Measurements from ENCODE around the gene TDRD9. TPM values are rescaled to one million over a fixed set of nuclear protein-coding genes. Genes with fewer than 3 reads are reported as not detected.

The TDRD9 gene
- total and polyA plus RNA-seq, 2 of the 4 experiments (the other 2 are of a cell fraction): 0.07 to 0.18 TPM

- DNase-seq (no peak), ATAC-seq (ENCODE audit: low read depth) (no peak)
- peaks cover 4% of the 10 kb centered on the region for H3K27me3 ChIP-seq (ENCODE audit: control insufficient read depth, insufficient read depth, low read length)
- in situ Hi-C loops (cut with MboI; ENCODE audit: low sequenced_read_pairs) (loop anchor here (25.0 kb wide), 2 partner anchors 475 to 550 kb away; no protein-coding TSS in a partner anchor), intact Hi-C loops (cut with micrococcal nuclease) (no loop called here), dilution Hi-C loops (cut with HindIII; ENCODE audit: low sequenced_read_pairs, unreplicated experiment) (no loop called here)
- H4K20me1 ChIP-seq (ENCODE audit: insufficient read depth, low read length): no peaks in the 10 kb centered on the region
- CTCF ChIA-PET: interaction anchor here (1.5 kb wide), 1 partner anchor 10 kb away, joined by 7 read pairs; no protein-coding TSS in a partner anchor
- H2BK20ac ChIP-seq (ENCODE audit: low read depth, low read length): no peak overlapping the region
- WGBS, 2 experiments (ENCODE audit: extremely low coverage in 2 of 2, insufficient read length in 1 of 2): 25% methylated on average over 2 of the region's 17 CpGs; no CpG with 5 or more reads in 1 of the 2 experiments
- no peak overlapping the region for H3K9ac ChIP-seq (ENCODE audit: low read depth, low read length)
- no peaks in the 10 kb centered on the region for H3K36me3 ChIP-seq (ENCODE audit: control insufficient read depth, insufficient read depth, low read length)
- POLR2A ChIA-PET (ENCODE audit: unreplicated experiment): no interaction called here
- H3K27ac ChIP-seq (ENCODE audit: insufficient read depth, low read length): no peak overlapping the region
- no peak overlapping the region for H3K56ac ChIP-seq (ENCODE audit: extremely low read depth, insufficient read depth, low read length)
- no peak overlapping the region for H3K4ac ChIP-seq (ENCODE audit: low read depth, low read length)
- BruUV-seq (replicated peaks): no TSS peak
- H2BK15ac ChIP-seq (ENCODE audit: low read depth, low read length): no peak overlapping the region
- no peaks in the 10 kb centered on the region for H3K9me1 ChIP-seq (ENCODE audit: insufficient read depth, low read length)
- no peak overlapping the region for H3K23ac ChIP-seq (ENCODE audit: low read depth, low read length)
- no peak overlapping the region for H4K91ac ChIP-seq (ENCODE audit: insufficient read depth, low read depth, low read length)
- no peak overlapping the region for H3K4me3 ChIP-seq (ENCODE audit: insufficient read depth, low read depth, low read length)
- H3K9me3 ChIP-seq (ENCODE audit: control insufficient read depth, insufficient read depth, low read length): no peaks in the 10 kb centered on the region
- no peak overlapping the region for H3K18ac ChIP-seq (ENCODE audit: low read depth, low read length)
- no peak overlapping the region for H2BK5ac ChIP-seq (ENCODE audit: low read depth, low read length, poor library complexity, severe bottlenecking)
- H3K14ac ChIP-seq (replicated peaks; ENCODE audit: low read depth, low read length): no peak overlapping the region
- H3K79me1 ChIP-seq (ENCODE audit: low read depth in 1 of 2, low read length in 2 of 2): no peaks in the 10 kb centered on the region
- H4K5ac ChIP-seq (ENCODE audit: low read depth, low read length): no peak overlapping the region
- H2BK120ac ChIP-seq (ENCODE audit: low read depth, low read length): no peak overlapping the region
- no peaks in the 10 kb centered on the region for H3K4me1 ChIP-seq (ENCODE audit: control insufficient read depth, insufficient read depth, low read length)
- no peak overlapping the region for H3K4me2 ChIP-seq (ENCODE audit: low read depth, low read length)
- no peak overlapping the region for H2AK5ac ChIP-seq (ENCODE audit: low read depth, low read length)
- H2AFZ ChIP-seq (replicated peaks; ENCODE audit: low read length, poor library complexity): no peak overlapping the region
- no peak overlapping the region for H2AK9ac ChIP-seq (replicated peaks; ENCODE audit: low read depth, low read length, poor library complexity)
- TF ChIP-seq RAD21 (IDR thresholded peaks at IDR 0.05; ENCODE audit: low read length) (no peak), USF2 (IDR thresholded peaks at IDR 0.05; ENCODE audit: low read depth, low read length) (no peak), MAFK (IDR thresholded peaks at IDR 0.05; ENCODE audit: low read depth, low read length) (no peak), MAZ (IDR thresholded peaks at IDR 0.05; ENCODE audit: borderline replicate concordance, low read depth, low read length) (no peak), CEBPB (IDR thresholded peaks at IDR 0.05; ENCODE audit: low read depth, low read length) (no peak), POLR2A (IDR thresholded peaks at IDR 0.05; ENCODE audit: low read depth, low read length) (no peak), CHD1 (IDR thresholded peaks at IDR 0.05; ENCODE audit: low read depth, low read length) (no peak), BHLHE40 (IDR thresholded peaks at IDR 0.05; ENCODE audit: low read depth, low read length) (no peak), MXI1 (IDR thresholded peaks at IDR 0.05; ENCODE audit: borderline replicate concordance, low read depth, low read length) (no peak), RFX5 (IDR thresholded peaks at IDR 0.05; ENCODE audit: low read depth, low read length) (no peak), NFE2L2 (IDR thresholded peaks at IDR 0.05; ENCODE audit: low read depth, low read length) (no peak)
- TF ChIP-seq, protein P1, sequence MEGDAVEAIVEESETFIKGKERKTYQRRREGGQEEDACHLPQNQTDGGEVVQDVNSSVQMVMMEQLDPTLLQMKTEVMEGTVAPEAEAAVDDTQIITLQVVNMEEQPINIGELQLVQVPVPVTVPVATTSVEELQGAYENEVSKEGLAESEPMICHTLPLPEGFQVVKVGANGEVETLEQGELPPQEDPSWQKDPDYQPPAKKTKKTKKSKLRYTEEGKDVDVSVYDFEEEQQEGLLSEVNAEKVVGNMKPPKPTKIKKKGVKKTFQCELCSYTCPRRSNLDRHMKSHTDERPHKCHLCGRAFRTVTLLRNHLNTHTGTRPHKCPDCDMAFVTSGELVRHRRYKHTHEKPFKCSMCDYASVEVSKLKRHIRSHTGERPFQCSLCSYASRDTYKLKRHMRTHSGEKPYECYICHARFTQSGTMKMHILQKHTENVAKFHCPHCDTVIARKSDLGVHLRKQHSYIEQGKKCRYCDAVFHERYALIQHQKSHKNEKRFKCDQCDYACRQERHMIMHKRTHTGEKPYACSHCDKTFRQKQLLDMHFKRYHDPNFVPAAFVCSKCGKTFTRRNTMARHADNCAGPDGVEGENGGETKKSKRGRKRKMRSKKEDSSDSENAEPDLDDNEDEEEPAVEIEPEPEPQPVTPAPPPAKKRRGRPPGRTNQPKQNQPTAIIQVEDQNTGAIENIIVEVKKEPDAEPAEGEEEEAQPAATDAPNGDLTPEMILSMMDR (conservative IDR thresholded peaks at IDR 0.05; ENCODE audit: low read depth, low read length): no peak
- H4K8ac ChIP-seq (ENCODE audit: low read depth in 2 of 2, low read length in 2 of 2): no peak overlapping the region
These were observed 159.2 kb downstream of the TDRD9 start for GRCh38 chr14:104087505-104087904.

All from IMR-90 (cell line).